ENCODE results near the gene RGS17.

DNA sequence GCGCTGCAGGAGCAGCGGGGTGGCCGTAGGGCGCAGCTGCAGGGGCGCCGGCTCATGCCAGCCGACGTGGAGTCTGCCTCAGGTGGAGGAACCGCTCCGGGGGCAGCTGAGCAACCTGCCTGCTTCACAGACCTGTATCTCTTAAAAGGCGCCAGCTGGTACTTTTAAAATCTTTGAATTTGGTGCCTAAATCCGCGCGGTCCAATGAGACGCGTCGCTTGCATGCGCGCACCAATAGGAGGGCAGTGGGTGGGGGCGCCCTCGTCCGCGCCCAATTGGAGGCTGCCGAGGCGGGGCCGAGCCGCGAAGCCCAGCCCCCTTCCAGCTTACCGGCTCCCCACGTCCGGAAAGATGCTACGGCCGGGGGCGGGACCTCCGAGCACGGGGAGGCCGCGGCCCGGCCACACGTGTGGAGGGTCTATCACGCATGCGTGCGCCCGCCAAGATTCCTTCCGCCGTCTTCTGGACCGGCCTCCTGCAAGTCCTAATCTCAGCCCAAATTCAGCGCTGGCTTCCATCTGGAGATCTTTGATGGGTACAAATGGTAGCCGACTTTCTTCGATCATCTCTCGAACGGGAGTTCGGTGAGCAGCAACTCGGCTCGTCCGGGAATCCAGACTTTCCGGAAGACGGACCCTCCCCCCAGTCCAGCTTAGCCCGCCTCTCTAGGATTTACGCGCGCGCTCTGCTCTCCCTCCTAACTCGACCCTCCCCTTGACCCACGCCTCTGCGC, 148.0 kb downstream of the RGS17 start, which contains the start of gene FBXO5:
- TF ChIP-seq, protein P1, sequence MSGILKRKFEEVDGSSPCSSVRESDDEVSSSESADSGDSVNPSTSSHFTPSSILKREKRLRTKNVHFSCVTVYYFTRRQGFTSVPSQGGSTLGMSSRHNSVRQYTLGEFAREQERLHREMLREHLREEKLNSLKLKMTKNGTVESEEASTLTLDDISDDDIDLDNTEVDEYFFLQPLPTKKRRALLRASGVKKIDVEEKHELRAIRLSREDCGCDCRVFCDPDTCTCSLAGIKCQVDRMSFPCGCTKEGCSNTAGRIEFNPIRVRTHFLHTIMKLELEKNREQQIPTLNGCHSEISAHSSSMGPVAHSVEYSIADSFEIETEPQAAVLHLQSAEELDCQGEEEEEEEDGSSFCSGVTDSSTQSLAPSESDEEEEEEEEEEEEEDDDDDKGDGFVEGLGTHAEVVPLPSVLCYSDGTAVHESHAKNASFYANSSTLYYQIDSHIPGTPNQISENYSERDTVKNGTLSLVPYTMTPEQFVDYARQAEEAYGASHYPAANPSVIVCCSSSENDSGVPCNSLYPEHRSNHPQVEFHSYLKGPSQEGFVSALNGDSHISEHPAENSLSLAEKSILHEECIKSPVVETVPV (CRISPR knock-in tag; IDR thresholded peaks at IDR 0.05) = no peak
- TF ChIP-seq RARB (CRISPR knock-in tag; IDR thresholded peaks at IDR 0.05) = no peak
- TF ChIP-seq GLIS3 (CRISPR knock-in tag; IDR thresholded peaks at IDR 0.05) = no peak
- peak; percentile 72; the same call in 1 of the 2 replicates for TF ChIP-seq CSDC2 (CRISPR knock-in tag; IDR thresholded peaks at IDR 0.05)
- TF ChIP-seq TOX (CRISPR knock-in tag; IDR thresholded peaks at IDR 0.05; ENCODE audit: borderline replicate concordance) = no peak
- no peak for TF ChIP-seq ESRRG (CRISPR knock-in tag; IDR thresholded peaks at IDR 0.05)
- no peak for TF ChIP-seq PPARA (CRISPR knock-in tag; IDR thresholded peaks at IDR 0.05; ENCODE audit: borderline replicate concordance)
- no peak for TF ChIP-seq ARNTL (CRISPR knock-in tag; IDR thresholded peaks at IDR 0.05; ENCODE audit: borderline replicate concordance, low read depth)

Measured in SK-N-SH treated with all-trans-retinoic acid at 6 μM for 48 hours (cell line).